Measurements from ENCODE around the gene TSPAN18. TPM values are rescaled to one million over a fixed set of nuclear protein-coding genes. Genes with fewer than 3 reads are reported as not detected.
A peak's percentile ranks its signal among the peaks of the same experiment; 100 is the strongest.

TSPAN18 gene
- total and polyA plus RNA-seq, 11 donors = 40.0 to 151 (median 74.9) TPM

DNA sequence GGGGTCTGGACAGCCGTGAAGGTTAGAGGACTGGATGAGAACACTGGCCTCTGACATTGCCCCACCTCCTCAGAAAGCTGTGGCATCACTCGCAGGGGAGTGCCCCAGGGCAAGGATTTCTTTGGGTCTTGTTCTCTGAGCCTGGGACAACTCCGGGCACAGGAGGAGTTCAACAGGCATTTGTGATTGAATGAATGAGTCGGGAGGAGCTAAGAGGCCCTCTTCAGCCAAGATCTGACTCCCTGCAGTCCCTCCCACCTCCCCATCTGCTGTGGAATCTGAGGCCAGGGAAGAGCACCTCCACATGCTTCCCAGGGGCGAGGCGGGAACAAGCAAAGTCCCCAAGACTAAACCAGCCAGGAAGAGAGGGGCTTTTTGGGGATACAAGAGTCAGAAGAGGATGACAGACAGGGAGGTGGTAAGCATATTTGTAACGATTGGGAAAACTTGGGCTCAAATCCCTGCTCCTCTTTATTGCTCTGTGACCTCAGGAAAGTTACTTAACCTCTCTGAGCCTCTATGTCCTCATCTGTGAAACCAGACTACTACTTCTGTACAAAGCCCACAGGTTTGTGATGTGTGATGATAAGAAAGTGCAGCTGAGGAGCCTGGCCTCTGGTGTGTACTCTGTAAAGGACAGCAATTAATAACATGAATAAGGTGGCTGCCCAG, 217.6 kb downstream of the TSPAN18 start:
- no peak for DNase-seq
- intact Hi-C loops (cut with DNase I) = loop anchor here in 1 of 10 donors (10.0 kb wide), 1 partner anchor 390 kb away; no protein-coding TSS in a partner anchor
- no peaks in the 10 kb centered on the region for H3K27me3 ChIP-seq
- no peak for TF ChIP-seq POLR2A (IDR thresholded peaks at IDR 0.05)
- TF ChIP-seq, protein P1, sequence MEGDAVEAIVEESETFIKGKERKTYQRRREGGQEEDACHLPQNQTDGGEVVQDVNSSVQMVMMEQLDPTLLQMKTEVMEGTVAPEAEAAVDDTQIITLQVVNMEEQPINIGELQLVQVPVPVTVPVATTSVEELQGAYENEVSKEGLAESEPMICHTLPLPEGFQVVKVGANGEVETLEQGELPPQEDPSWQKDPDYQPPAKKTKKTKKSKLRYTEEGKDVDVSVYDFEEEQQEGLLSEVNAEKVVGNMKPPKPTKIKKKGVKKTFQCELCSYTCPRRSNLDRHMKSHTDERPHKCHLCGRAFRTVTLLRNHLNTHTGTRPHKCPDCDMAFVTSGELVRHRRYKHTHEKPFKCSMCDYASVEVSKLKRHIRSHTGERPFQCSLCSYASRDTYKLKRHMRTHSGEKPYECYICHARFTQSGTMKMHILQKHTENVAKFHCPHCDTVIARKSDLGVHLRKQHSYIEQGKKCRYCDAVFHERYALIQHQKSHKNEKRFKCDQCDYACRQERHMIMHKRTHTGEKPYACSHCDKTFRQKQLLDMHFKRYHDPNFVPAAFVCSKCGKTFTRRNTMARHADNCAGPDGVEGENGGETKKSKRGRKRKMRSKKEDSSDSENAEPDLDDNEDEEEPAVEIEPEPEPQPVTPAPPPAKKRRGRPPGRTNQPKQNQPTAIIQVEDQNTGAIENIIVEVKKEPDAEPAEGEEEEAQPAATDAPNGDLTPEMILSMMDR (IDR thresholded peaks at IDR 0.05) = no peak
- no peak for ATAC-seq
- H3K9me3 ChIP-seq = no peaks in the 10 kb centered on the region
- no peak overlapping the region for H3K4me3 ChIP-seq
- WGBS, 4 donors = 83 to 89% (median 87%) methylated on average over 7 of the region's 7 CpGs
- H3K4me1 ChIP-seq = peaks cover 3 to 92% (median 69%) of the 10 kb centered on the region in 12 donors
- peak overlapping the region in 4 of 12 donors; percentile 69 to 84 (median 75) for H3K27ac ChIP-seq
- H3K36me3 ChIP-seq = no peaks in the 10 kb centered on the region

DNA sequence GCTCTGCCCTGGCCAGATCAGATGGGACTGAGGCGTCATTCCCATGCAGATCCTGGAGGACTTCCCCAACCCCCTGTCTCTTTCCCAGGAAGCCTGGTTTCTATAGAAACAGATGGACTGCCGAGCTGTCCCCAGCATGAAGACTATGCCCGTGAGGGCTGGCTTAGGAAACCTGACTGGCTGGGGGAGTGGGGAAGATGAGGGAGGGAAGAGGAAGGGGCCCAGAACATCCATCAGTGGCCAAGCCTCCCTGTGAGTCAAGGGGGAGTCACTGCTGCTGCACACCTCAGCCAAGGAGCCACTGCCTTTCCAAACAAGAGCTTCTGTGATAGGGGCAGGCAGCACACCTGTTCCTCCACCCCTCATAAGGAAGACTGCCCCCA, 218.1 kb downstream of the TSPAN18 start:
- TF ChIP-seq, protein P1 (IDR thresholded peaks at IDR 0.05) = no peak
- no peak for TF ChIP-seq POLR2A (IDR thresholded peaks at IDR 0.05)
- H3K27me3 ChIP-seq = no peaks in the 10 kb centered on the region
- ATAC-seq (no peak), DNase-seq (no peak)
- no peak overlapping the region for H3K4me3 ChIP-seq
- peak overlapping the region in 7 of 12 donors; percentile 19 to 84 (median 69) for H3K27ac ChIP-seq
- peaks cover 3 to 92% (median 66%) of the 10 kb centered on the region in 12 donors for H3K4me1 ChIP-seq
- no peaks in the 10 kb centered on the region for H3K9me3 ChIP-seq
- intact Hi-C loops (cut with DNase I) = loop anchor here in 4 of 10 donors (5.0 to 10.0 kb wide), 4 partner anchors 77 to 390 kb away; no protein-coding TSS in a partner anchor
- WGBS, 4 donors = 31 to 81% (median 52%) methylated on average over 3 of the region's 3 CpGs
- no peaks in the 10 kb centered on the region for H3K36me3 ChIP-seq

DNA sequence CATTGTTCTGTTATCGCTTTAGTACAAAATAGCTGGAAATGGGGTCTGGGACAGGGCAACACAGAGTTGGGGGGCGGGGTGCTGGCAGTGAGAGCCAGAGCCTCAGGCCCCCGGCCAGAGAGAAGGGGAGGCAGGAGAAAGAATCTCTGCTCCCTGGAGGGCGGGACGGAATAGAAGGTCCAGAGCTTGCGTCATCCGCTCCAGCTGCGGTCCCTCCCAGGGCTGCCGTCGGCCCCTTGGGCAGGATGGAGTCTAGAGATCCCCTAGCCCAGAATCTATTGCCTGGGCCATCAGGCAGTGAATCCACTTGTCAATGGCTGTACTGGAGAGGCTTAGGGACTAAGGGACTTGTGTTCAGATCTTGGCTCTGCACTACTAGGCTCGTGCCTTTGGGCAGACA, 218.9 kb downstream of the TSPAN18 start:
- peaks cover 0 to 92% (median 58%) of the 10 kb centered on the region in 12 donors for H3K4me1 ChIP-seq
- peak; percentile 70 to 82 (median 78) for DNase-seq
- TF ChIP-seq POLR2A (IDR thresholded peaks at IDR 0.05) = no peak
- TF ChIP-seq, protein P1 (IDR thresholded peaks at IDR 0.05) = no peak
- H3K4me3 ChIP-seq = peak overlapping the region in 3 of 12 donors; percentile 2 to 17 (median 14)
- no peaks in the 10 kb centered on the region for H3K36me3 ChIP-seq
- intact Hi-C loops (cut with DNase I) = loop anchor here in 4 of 10 donors (5.0 to 10.0 kb wide), 4 partner anchors 77 to 389 kb away; no protein-coding TSS in a partner anchor
- peak overlapping the region; percentile 44 to 84 (median 70) for H3K27ac ChIP-seq
- WGBS, 4 donors = 43 to 59% (median 52%) methylated on average over 11 of the region's 11 CpGs
- H3K9me3 ChIP-seq = no peaks in the 10 kb centered on the region
- ATAC-seq = peak; percentile 36 to 72 (median 53)
- H3K27me3 ChIP-seq = no peaks in the 10 kb centered on the region

DNA sequence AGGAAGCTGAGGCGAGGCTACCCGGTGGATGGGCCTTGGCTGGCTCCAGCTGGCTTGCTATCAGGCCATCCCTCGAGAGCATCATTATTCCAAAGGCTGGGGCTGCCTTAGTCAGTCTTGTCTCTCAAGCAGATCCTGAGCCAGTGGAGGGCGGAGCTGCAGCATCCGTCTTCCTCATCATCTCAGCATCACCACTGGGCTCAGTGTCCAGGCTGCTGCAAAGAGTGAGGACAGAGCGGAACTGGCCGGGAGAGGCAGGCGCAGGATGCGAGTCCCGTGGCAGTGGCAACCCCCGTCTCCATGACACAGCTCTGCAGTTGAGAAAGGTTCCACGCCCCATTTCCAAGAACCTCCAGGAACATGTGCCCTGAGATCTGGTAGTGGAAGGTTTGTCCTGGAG, 219.5 kb downstream of the TSPAN18 start:
- TF ChIP-seq, protein P1 (IDR thresholded peaks at IDR 0.05) = no peak
- peak in 1 of 2 donors; percentile 16 for TF ChIP-seq POLR2A (IDR thresholded peaks at IDR 0.05)
- 45 to 61% (median 47%) methylated on average over 3 to 12 of the region's 12 CpGs for WGBS, 4 donors
- intact Hi-C loops (cut with DNase I) = loop anchor here in 4 of 10 donors (5.0 to 10.0 kb wide), 4 partner anchors 76 to 389 kb away; no protein-coding TSS in a partner anchor
- H3K27ac ChIP-seq = peak overlapping the region; percentile 44 to 84 (median 70)
- DNase-seq = peak; percentile 63 to 93 (median 81)
- peaks cover 0 to 91% (median 53%) of the 10 kb centered on the region in 12 donors for H3K4me1 ChIP-seq
- peak overlapping the region in 1 of 12 donors; percentile 14 for H3K4me3 ChIP-seq
- H3K9me3 ChIP-seq = no peaks in the 10 kb centered on the region
- no peaks in the 10 kb centered on the region for H3K36me3 ChIP-seq
- no peaks in the 10 kb centered on the region for H3K27me3 ChIP-seq
- ATAC-seq = peak; percentile 7 to 66 (median 44)
